Muscle of leg (tissue), 11 donors: ENCODE data around the gene DGKB. TPM values are rescaled to one million over a fixed set of nuclear protein-coding genes. Genes with fewer than 3 reads are reported as not detected.
A peak's percentile ranks its signal among the peaks of the same experiment; 100 is the strongest.

Experiments used
- DNase-seq: peaks from one replicate; pipeline ENCODE4 v3.0.0; 2013
- H3K27ac ChIP-seq: one replicate; pipeline ENCODE4 v1.5.1; 2013; ENCODE audit warnings: mild to moderate bottlenecking, low read length, control low read depth
- H3K27me3 ChIP-seq: one replicate; pipeline ENCODE4 v1.6.1; 2013; ENCODE audit warnings: low read length; ENCODE audit not compliant: control insufficient read depth, insufficient read depth
- H3K36me3 ChIP-seq: one replicate; pipeline ENCODE4 v1.6.1; 2013; ENCODE audit warnings: low read length; ENCODE audit not compliant: control insufficient read depth, insufficient read depth
- H3K4me1 ChIP-seq: one replicate; pipeline ENCODE4 v1.6.1; 2013; ENCODE audit warnings: low read length; ENCODE audit not compliant: control insufficient read depth, insufficient read depth
- H3K4me3 ChIP-seq: one replicate; pipeline ENCODE4 v1.5.1; 2013; ENCODE audit warnings: low read length, control low read depth
- H3K9me3 ChIP-seq: replicated peaks from 2 replicates; pipeline ENCODE4 v1.6.1; 2013; ENCODE audit warnings: low read depth, low read length; ENCODE audit not compliant: control insufficient read depth
- WGBS: methylation state at CpG from one replicate; pipeline ENCODE4 v1.1.5; 2013; ENCODE audit warnings: missing lambda C conversion rate; ENCODE audit not compliant: insufficient coverage; 5-methylcytosine and 5-hydroxymethylcytosine counted together
- polyA plus RNA-seq, 8 donors: library from polyadenylated mRNA; unstranded; fragments of 120-200 nt; gene quantifications; one replicate each; pipeline versions ENCODE4 v1.2.1 to v1.2.3, GENCODE V29; 2013; ENCODE audit warnings: inconsistent platforms in 1 of 8, low replicate concordance in 1 of 8; ENCODE audit not compliant: insufficient read length in 8 of 8, insufficient read depth in 1 of 8
- total RNA-seq: library from RNA; stranded (reverse); fragments of 120-200 nt; gene quantifications from one replicate; pipeline ENCODE4 v1.2.4, GENCODE V29; 2013

The DGKB gene
- total and polyA plus RNA-seq, 9 donors = 0.42 to 1.4 (median 0.85) TPM

DNA sequence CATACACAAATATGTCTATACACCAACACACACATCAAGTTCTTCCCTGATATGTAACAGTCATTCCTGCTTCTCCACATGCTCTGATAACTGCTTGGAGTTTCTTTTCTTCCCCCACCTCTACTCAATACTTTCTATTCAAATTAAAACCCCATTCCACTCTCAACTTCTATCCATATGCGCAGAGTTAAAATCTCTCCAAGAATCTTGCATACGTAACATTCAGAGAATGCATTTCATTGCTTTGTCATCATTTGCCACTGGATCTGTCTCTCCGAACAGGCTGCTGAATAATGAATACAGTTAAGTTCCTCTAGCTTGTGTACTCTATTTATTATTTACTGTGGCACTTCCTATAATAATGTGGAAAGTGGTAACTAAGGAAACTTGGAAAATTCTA lies 68.8 kb downstream of the DGKB start:
- no CpG with 5 or more reads among the region's 3 CpGs for WGBS
- Histone ChIP-seq H3K27ac (no peak overlapping the region), H3K27me3 (no peaks in the 10 kb centered on the region), H3K9me3 (no peaks in the 10 kb centered on the region), H3K4me1 (peaks cover 6% of the 10 kb centered on the region), H3K36me3 (no peaks in the 10 kb centered on the region), H3K4me3 (no peak overlapping the region)
- no peak for DNase-seq

DNA sequence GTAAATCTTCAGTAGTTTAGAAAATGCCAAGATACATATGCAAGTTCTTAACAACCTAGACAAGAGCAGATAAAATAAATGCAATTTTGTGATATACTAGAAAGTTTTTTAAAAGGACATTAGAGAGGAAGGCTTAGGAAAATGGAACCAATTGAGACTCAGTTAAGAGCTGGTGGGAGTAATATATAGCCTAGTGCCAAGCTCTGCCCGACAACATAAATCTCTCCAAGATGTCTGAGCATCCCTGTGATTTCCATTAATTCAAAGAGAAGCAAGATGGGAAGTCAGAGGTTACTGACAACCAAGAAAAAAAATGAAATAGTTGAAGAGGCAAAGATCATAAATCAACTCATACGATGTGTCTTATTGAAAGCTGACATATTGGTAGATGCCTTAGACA lies 74.5 kb downstream of the DGKB start:
- Histone ChIP-seq H3K4me1 (no peaks in the 10 kb centered on the region), H3K27ac (no peak overlapping the region), H3K27me3 (no peaks in the 10 kb centered on the region), H3K9me3 (no peaks in the 10 kb centered on the region), H3K4me3 (no peak overlapping the region), H3K36me3 (no peaks in the 10 kb centered on the region)
- DNase-seq = no peak
- WGBS = no CpG with 5 or more reads among the region's 2 CpGs

DNA sequence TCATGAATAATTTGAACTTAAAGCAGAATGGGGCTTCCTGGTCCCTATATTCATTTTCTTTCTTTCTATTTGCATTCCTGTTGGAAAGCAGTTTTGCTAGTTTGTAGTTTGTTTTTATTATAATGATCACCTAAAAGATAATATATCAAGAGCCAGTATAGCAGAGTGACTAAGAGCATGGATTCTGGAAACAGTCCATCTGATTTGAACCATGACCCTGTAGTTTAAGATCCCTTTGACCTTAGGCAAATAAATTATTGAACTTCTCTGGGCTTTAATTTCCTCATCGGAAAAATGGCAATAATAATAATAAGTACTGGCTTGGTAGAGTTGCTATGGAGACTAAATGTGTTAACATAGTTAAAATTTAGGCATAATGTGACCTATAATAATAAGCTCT lies 76.1 kb downstream of the DGKB start:
- no peak for DNase-seq
- H3K4me1 ChIP-seq = no peaks in the 10 kb centered on the region
- no peak overlapping the region for H3K4me3 ChIP-seq
- no peaks in the 10 kb centered on the region for H3K27me3 ChIP-seq
- WGBS = no CpG with 5 or more reads among the region's 1 CpG
- H3K27ac ChIP-seq = no peak overlapping the region
- H3K36me3 ChIP-seq = no peaks in the 10 kb centered on the region
- H3K9me3 ChIP-seq = no peaks in the 10 kb centered on the region

DNA sequence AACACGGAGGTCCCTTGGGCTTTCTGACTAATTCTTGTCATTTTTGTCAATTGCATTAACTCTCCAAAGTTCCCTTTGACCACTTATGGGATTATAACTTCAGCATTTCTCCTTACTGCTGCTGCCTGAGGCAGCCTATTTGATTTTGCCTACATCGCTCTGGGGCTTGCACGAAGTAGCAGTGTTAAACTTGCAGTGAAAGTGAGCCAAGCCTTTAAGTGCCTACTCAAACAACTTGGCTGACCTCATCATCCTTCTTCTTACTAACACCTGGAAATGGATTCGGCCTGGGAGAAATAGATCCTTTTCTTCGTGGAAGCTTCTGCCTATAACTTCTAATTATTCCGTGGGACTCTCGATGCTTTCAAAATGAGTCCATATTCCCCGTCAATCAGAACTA lies 76.6 kb downstream of the DGKB start:
- Histone ChIP-seq H3K4me1 (no peaks in the 10 kb centered on the region), H3K9me3 (no peaks in the 10 kb centered on the region), H3K4me3 (no peak overlapping the region), H3K36me3 (no peaks in the 10 kb centered on the region), H3K27me3 (no peaks in the 10 kb centered on the region), H3K27ac (no peak overlapping the region)
- 49% methylated on average over 3 of the region's 8 CpGs for WGBS
- DNase-seq = no peak

DNA sequence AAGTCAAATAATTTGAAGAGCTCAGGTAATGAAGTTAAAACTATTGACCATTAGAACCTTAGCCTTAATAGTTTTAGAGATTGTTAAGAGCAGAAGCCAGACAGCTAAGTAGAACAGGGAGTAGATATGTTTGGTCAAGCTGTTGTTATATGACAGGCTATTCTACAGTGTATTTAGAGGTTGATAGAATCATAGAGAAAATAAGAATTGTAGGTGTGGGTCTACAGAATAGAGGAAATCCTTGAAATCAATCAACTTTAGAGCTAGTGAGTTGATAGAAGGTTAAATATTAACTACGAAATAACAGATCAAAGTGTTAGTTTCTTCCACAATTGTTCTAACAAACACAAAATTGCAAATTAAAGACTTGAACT lies 80.1 kb downstream of the DGKB start:
- no peak overlapping the region for H3K4me3 ChIP-seq
- no peak for DNase-seq
- H3K36me3 ChIP-seq = no peaks in the 10 kb centered on the region
- H3K27me3 ChIP-seq = no peaks in the 10 kb centered on the region
- H3K9me3 ChIP-seq = no peaks in the 10 kb centered on the region
- no CpG with 5 or more reads among the region's 1 CpG for whole genome bisulfite sequencing
- H3K4me1 ChIP-seq = no peaks in the 10 kb centered on the region
- no peak overlapping the region for H3K27ac ChIP-seq

DNA sequence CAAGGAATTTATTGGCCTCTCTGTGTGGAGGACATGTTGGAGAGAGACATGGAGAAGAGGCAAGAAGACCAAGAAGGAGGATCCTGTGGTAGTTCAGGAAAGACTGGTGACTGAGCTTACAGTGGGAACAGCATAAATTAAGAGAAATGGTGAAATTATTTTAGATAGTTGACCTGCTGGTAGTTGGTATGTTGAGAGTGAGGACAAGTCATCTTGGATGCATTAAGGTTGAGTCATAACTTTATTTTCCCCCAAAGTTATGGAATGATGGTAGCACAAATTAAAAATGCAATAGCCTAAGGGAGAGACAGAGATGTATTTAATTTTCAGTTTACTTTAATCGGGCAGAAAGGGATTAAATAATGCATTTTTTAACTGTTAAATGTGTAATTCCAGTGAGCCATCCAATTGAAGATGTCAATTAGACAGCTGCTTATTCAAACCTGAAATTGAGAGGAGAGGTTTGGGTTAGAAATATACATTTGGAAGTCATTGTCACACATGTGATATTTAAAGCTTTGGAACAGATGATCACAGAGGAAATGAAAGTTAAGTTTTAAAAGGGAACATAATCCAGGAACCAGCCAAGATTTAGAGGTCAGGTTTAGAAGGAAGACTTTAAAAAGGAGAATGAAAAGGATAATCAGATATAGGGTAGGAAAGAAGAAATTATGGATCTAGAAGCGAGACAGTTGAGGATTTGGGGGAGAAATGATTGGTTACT lies 80.6 kb downstream of the DGKB start:
- Histone ChIP-seq H3K4me3 (no peak overlapping the region), H3K27ac (no peak overlapping the region), H3K9me3 (no peaks in the 10 kb centered on the region), H3K27me3 (no peaks in the 10 kb centered on the region), H3K36me3 (no peaks in the 10 kb centered on the region), H3K4me1 (no peaks in the 10 kb centered on the region)
- no CpG with 5 or more reads among the region's 2 CpGs for WGBS
- DNase-seq = peak; percentile 14

DNA sequence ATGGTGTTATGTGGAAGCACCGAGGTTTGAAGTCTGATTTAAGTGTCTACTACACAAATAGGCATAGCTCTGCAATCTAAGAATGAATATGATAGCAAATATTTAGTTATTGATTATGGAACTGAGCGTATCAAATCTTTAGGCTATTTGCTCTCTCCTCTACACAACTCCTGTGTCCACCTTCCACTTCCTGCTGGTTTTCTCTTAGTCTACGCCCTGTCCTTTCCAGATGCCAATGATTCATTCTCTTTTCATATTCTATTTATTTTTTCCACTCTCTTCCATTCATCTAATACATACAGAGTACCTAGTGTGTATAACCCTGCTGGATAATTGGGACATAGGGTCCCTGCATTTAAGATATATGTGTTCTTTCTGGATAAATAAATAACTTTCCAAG lies 83.7 kb downstream of the DGKB start:
- no peaks in the 10 kb centered on the region for H3K36me3 ChIP-seq
- H3K4me1 ChIP-seq = no peaks in the 10 kb centered on the region
- no peaks in the 10 kb centered on the region for H3K27me3 ChIP-seq
- H3K9me3 ChIP-seq = no peaks in the 10 kb centered on the region
- 67% methylated on average over 1 of the region's 3 CpGs for whole genome bisulfite sequencing
- H3K27ac ChIP-seq = no peak overlapping the region
- H3K4me3 ChIP-seq = no peak overlapping the region
- no peak for DNase-seq

DNA sequence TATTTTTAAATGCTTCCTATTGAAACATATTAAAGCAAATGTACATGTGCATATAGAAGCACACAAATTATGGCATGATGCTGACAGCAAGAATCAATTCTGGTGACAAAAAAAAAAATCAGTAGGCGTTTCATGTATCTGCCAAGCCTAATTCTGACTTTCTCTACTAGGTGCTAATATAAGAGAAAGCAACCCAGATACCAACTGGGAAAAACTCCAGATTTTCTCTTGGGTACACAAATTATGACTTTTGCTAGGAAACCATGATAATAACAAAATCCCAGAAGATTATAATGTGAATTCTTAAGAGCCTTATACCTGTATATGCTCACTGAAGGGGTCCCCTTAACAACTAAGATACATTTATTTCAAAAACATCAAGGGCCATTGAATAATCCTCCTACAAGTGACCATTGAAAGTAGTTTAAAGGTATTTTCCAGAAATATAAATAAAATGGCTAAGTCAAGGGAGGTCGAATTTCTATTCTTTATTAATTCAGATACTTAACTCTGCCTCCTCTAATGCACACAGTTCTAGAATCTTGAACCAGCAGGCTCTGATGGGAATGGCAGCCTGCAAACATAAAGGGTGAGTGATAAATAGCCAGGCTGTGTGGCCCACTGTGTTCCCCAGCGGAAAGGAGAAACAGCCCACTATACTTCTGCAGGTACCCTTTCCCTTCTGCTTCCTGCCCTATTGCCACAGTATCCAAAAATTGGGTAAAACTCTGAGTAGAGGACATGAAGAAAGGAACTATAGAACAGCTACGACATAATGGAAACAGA lies 84.5 kb downstream of the DGKB start:
- Histone ChIP-seq H3K36me3 (no peaks in the 10 kb centered on the region), H3K9me3 (no peaks in the 10 kb centered on the region), H3K4me1 (no peaks in the 10 kb centered on the region), H3K4me3 (no peak overlapping the region), H3K27ac (no peak overlapping the region), H3K27me3 (no peaks in the 10 kb centered on the region)
- no CpG with 5 or more reads among the region's 4 CpGs for WGBS
- DNase-seq = no peak

DNA sequence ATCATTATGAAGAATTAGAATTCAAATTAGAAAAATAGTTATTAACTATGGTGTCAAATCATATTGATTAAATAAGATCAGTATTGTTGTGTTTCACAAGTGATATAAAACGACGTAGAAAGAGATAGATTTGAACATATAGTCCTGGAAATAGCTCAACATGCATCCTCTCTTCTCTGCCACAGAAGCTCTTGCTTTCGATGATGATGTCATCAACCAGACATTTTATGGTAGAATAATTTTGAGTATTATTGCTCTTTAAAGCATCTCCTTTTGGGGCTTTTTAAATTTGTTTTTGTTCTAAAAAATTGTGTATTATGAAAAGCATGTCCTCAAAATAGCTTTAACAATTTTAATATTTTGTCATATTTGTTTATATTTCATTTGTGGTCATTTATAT lies 95.0 kb downstream of the DGKB start:
- Histone ChIP-seq H3K4me1 (no peaks in the 10 kb centered on the region), H3K27ac (no peak overlapping the region), H3K4me3 (no peak overlapping the region), H3K27me3 (no peaks in the 10 kb centered on the region), H3K9me3 (no peaks in the 10 kb centered on the region), H3K36me3 (no peaks in the 10 kb centered on the region)
- WGBS = no CpG with 5 or more reads among the region's 3 CpGs
- no peak for DNase-seq

DNA sequence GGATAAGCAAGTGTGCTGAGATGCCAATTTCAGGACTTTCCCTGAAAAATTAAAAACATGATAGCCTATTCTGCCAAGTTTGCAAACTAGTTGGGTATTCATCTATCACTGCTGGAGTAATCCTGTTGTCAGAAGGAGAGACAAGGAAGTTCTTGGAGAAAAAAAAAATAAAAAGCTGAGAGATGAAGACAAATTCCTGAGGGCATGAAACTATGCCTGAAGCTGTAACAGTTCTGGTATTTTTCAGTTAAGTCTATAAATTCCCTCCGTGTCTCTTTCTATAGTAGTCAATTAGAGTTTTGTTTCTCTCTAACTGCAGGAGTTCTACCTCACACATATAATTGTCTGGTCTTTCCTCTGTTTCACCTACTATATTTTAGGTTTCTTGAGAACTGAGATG lies 95.7 kb downstream of the DGKB start:
- WGBS = no CpG with 5 or more reads among the region's 1 CpG
- no peaks in the 10 kb centered on the region for H3K36me3 ChIP-seq
- no peak overlapping the region for H3K4me3 ChIP-seq
- DNase-seq = no peak
- H3K9me3 ChIP-seq = no peaks in the 10 kb centered on the region
- no peaks in the 10 kb centered on the region for H3K27me3 ChIP-seq
- no peak overlapping the region for H3K27ac ChIP-seq
- no peaks in the 10 kb centered on the region for H3K4me1 ChIP-seq
